SU-DHL-6 (cell line): ENCODE data around the gene PLAGL1.

Experiments used
- H2AFZ ChIP-seq: fragments of 200-600 bp; sonication (generic); 2 replicates; pipeline ENCODE4 v1.6.1; 2014; ENCODE audit warnings: low read depth, mild to moderate bottlenecking, moderate library complexity, mixed read lengths, antibody characterized with exemption, low read length; ENCODE audit not compliant: severe bottlenecking
- H3F3A ChIP-seq: fragments of 200-600 bp; shearing (Covaris generic); 2 replicates; pipeline ENCODE4 v1.6.0; 2016; ENCODE audit warnings: antibody characterized with exemption, mild to moderate bottlenecking; ENCODE audit not compliant: insufficient read depth
- H3K27ac ChIP-seq: fragments of 200-600 bp; sonication (generic); 2 replicates; pipeline ENCODE4 v1.5.1; 2016; ENCODE audit warnings: low read depth, mild to moderate bottlenecking, low read length, moderate library complexity, mixed read lengths
- H3K27me3 ChIP-seq: fragments of 200-600 bp; sonication (generic), shearing (Covaris generic); 2 replicates; pipeline ENCODE4 v1.6.0; 2014; ENCODE audit warnings: mild to moderate bottlenecking, low read length
- H3K36me3 ChIP-seq: fragments of 200-600 bp; sonication (generic); 2 replicates; pipeline ENCODE4 v1.6.1; 2014; ENCODE audit warnings: mild to moderate bottlenecking, low read length, mixed read lengths
- H3K4me2 ChIP-seq: fragments of 300-600, 200-600 bp; shearing (Covaris generic), sonication (generic); 2 replicates; pipeline ENCODE4 v1.6.0; 2014; ENCODE audit warnings: low read length, low read depth, mild to moderate bottlenecking; ENCODE audit not compliant: poor library complexity, severe bottlenecking
- H3K4me3 ChIP-seq: fragments of 200-600 bp; sonication (generic); 2 replicates; pipeline ENCODE4 v1.5.1; 2014; ENCODE audit warnings: antibody characterized with exemption, low read length, mild to moderate bottlenecking, mixed read lengths; ENCODE audit not compliant: insufficient read depth, poor library complexity, severe bottlenecking
- H3K79me2 ChIP-seq: fragments of 200-600 bp; sonication (generic); 2 replicates; pipeline ENCODE4 v1.6.1; 2014; ENCODE audit warnings: mild to moderate bottlenecking, low read length, moderate library complexity; ENCODE audit not compliant: insufficient read depth
- H3K9ac ChIP-seq: fragments of 200-600 bp; sonication (generic); 2 replicates; pipeline ENCODE4 v1.7.0; 2014; ENCODE audit warnings: mild to moderate bottlenecking, low read length
- H3K9me2 ChIP-seq: fragments of 200-600 bp; sonication (generic); replicated peaks from 2 replicates; pipeline ENCODE4 v1.6.1; 2014; ENCODE audit warnings: low read length; ENCODE audit not compliant: insufficient read depth
- H3K9me3 ChIP-seq: fragments of 200-600 bp; sonication (generic); 2 replicates; pipeline ENCODE4 v1.6.1; 2014; ENCODE audit warnings: low read length, mixed read lengths; ENCODE audit not compliant: insufficient read depth
- H4K20me1 ChIP-seq: fragments of 200-600 bp; sonication (generic); 2 replicates; pipeline ENCODE4 v1.6.1; 2014; ENCODE audit warnings: low read depth, mild to moderate bottlenecking, antibody characterized with exemption, low read length, moderate library complexity, mixed read lengths
- CTCF ChIP-seq: fragments of 200-600 bp; sonication (generic); IDR thresholded peaks from one replicate; pipeline ENCODE4 v1.5.1; 2017; ENCODE audit warnings: antibody characterized with exemption, mild to moderate bottlenecking, low read length, moderate library complexity; ENCODE audit not compliant: insufficient read depth, poor library complexity, severe bottlenecking
- EZH2phosphoT487 ChIP-seq: fragments of 200-600 bp; sonication (generic), shearing (Covaris generic); conservative IDR thresholded peaks from 2 replicates; pipeline ENCODE4 v1.6.1; 2018; ENCODE audit warnings: mild to moderate bottlenecking, antibody characterized with exemption, low read length, moderate library complexity, mixed read lengths

The PLAGL1 gene

GRCh38 chr6:143967706-143968376 is 40.2 kb downstream of the PLAGL1 start:
- Histone ChIP-seq H2AFZ (no peak overlapping the region), H3K9me3 (no peaks in the 10 kb centered on the region), H4K20me1 (no peaks in the 10 kb centered on the region), H3F3A (no peaks in the 10 kb centered on the region), H3K9ac (no peak overlapping the region), H3K4me2 (no peak overlapping the region), H3K4me3 (no peak overlapping the region), H3K27me3 (no peaks in the 10 kb centered on the region), H3K27ac (no peak overlapping the region), H3K79me2 (no peaks in the 10 kb centered on the region), H3K9me2 (no peaks in the 10 kb centered on the region), H3K36me3 (no peaks in the 10 kb centered on the region)
- TF ChIP-seq EZH2phosphoT487 (no peak), CTCF (no peak)

- Histone ChIP-seq H3K27me3 (no peaks in the 10 kb centered on the region), H3K36me3 (no peaks in the 10 kb centered on the region), H3K79me2 (no peaks in the 10 kb centered on the region), H3K27ac (no peak overlapping the region), H4K20me1 (no peaks in the 10 kb centered on the region), H3K9ac (no peak overlapping the region), H3K9me2 (no peaks in the 10 kb centered on the region), H3K4me2 (no peak overlapping the region), H3K4me3 (no peak overlapping the region), H2AFZ (no peak overlapping the region), H3K9me3 (no peaks in the 10 kb centered on the region), H3F3A (no peaks in the 10 kb centered on the region)
- no peak for TF ChIP-seq EZH2phosphoT487
- TF ChIP-seq CTCF = no peak
Observed at GRCh38 chr6:143966312-143966711, 41.7 kb downstream of the PLAGL1 start.

GRCh38 chr6:143965503-143966171 is 42.4 kb downstream of the PLAGL1 start:
- Histone ChIP-seq H3K79me2 (no peaks in the 10 kb centered on the region), H3K27me3 (no peaks in the 10 kb centered on the region), H3K9me2 (no peaks in the 10 kb centered on the region), H2AFZ (no peak overlapping the region), H3K9me3 (no peaks in the 10 kb centered on the region), H3K4me3 (no peak overlapping the region), H3K9ac (no peak overlapping the region), H3K4me2 (no peak overlapping the region), H3K36me3 (no peaks in the 10 kb centered on the region), H3K27ac (no peak overlapping the region), H3F3A (no peaks in the 10 kb centered on the region), H4K20me1 (no peaks in the 10 kb centered on the region)
- TF ChIP-seq EZH2phosphoT487 = no peak
- no peak for TF ChIP-seq CTCF
